ENCODE measurements around the gene DR1.

Gene DR1

DNA sequence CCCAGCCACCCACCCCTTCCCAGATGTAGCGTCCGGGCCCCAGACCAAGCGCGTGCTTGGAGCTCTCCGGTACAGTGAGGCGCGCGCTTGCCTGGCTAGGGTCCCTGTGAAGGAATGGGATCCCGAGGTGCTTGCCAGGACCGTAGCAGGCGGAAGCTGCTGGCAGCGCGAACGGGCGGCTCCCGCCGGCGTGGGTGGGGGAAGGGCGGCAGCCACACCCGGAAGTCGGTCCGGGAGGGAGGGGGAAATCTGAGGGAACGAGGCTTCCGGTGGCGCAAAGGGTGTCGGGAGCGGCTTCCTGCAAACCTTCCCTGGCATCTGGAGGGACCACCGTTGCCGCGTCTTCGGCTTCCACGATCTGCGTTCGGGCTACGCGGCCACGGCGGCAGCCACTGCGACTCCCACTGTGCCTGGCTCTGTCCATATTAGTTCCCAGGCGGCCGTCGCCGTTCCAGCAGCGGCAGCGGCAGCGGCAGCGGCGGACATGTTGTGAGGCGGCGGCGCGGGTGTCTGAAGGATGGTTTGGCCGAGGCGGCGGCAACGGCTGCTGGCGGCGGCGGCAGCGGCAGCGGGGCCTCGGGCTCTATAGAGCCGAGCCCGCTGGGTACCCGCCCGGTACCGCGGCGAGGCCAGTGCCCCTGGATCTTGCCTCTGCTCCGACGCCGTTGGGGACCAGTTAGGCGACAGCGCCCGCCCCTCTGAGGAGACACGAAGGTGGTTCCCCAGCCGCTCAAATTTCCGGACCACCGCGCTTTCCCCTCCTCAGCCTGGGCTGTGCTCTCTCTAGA is at the start of gene DR1:
DR1 (plus strand) TSS at position 275 of the 788 bp plus-strand sequence. CDS start 739 bp downstream, outside the sequence.
- DNase-seq (ENCODE audit: low read depth in 2 of 2, low spot score in 1 of 2), result peak; percentile 83 to 87

DNA sequence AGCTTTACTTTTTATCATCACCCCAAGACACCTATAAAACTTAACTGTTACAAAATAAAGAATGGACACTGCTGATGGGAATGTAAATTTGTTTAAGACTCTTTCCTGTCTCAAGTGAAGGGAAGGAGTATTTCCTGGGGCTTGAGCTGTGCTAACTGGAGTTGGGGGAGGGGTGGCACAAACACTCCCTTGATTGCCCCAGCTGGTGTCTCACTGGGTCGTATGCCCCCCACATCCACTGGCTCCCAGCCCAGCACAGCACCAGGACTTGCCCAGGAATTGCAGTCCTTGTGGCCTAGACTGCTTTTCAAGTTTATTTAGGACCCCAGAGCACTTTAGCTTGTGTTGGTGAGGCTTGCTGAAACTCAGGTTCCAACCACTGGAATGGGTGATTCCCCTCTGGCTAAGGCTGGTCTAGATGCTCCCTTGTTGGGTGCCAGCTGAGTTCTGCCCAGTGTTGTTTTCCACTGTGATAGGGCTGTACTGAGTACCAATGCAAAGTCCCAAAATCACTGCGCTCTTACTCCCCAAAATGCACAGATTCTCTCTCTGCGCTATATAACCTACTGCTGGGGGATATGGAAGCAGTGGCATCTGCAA is 49.1 kb upstream of the DR1 start:
- no peak for DNase-seq (ENCODE audit: low read depth in 2 of 2, low spot score in 1 of 2)

DNA sequence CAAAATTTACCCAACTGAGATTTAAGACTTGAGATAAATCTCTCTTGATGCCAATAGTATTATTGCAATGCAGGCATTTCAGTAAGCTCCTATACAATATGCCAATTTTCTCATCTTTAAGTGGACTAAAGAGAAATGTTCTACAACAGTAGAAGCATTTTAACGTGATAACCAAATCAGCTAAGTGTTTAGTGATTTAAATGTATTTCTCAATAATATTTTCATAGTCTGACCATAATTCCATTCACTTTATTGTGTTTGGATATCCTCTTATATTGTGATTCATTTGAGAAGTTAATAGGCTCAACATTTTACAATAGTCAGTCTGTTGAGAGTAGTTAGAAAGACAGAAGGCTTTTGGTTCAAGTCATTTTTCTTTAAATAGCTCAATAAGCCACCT is 44.6 kb upstream of the DR1 start:
- DNase-seq (ENCODE audit: low read depth in 2 of 2, low spot score in 1 of 2), result no peak

DNA sequence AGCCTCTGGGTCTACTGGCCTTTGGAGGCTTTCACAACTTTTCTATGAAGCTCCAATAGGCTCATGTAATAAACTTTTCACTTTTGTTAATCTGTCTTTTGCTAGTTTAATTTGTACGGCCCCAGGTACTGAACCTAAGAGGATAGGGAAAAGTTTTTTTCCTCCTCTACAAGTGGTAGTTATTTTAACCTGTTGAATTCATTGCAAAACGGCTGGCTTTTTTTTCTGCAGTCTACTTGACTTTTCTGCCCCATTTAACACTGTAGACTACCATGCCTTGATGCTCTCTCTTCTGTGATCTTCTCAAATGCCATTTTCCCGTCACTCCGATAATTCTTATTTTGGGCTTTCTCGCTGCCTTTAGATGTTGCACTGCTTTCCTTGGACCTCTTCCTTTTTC is 43.6 kb upstream of the DR1 start:
- DNase-seq (ENCODE audit: low read depth in 2 of 2, low spot score in 1 of 2), result no peak

DNA sequence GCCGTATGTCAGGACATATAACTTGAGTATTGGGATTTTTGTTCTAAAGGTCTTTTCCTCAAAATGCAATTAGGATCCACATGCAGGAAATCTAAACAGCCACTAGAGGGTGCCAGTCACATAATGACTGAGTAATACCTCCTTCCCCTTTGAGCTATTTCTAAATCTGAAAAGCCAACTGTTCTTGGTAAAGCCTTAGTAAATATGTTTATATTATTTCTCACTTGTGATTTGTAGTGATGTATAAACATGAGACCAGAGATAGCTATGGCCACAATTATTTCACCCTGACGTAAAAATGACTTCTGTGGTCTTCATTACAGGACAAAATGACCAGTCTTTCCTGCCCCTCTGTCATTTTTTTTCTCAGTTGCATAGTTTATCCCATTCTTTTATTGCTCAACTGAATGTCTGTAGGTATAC is 41.0 kb upstream of the DR1 start:
- DNase-seq (ENCODE audit: low read depth in 2 of 2, low spot score in 1 of 2), result peak; percentile 5 to 15

DNA sequence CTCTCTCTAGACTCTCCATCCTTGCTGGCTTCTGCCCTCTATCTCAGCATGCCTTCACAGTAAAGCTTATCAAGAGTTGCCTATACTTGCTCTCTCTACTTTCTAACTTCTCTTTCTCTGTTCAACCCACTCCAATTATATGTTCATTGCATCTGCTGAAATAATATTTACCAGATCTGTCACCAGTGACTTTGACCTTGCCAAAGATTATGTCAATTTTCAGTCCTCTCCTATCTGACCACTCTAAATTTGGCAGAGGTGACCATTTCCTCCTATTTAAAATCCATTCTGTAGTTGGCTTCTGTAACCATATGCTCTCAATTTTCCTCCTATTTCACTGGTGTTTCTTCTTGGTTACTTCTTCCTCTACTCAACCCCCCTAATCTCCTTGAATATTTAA is 38.8 kb upstream of the DR1 start:
- no peak for DNase-seq (ENCODE audit: low read depth in 2 of 2, low spot score in 1 of 2)

DNA sequence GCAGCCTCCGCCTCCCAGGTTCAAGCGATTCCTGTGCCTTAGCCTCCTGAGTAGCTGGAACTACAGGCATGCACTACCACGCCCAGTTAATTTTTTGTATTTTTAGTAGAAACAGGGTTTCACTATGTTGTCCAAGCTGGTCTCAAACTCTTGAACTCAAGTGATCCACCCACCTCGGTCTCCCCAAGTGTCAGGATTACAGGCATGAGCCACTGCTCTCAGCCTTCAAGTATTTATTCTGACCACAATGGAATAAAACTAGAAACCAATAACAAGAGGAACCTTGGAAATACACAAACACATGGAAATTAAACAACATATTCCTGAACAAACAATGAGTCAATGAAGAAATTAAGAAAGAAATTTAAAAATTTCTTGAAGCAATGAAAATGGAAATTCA is 32.7 kb upstream of the DR1 start:
- no peak for DNase-seq (ENCODE audit: low read depth in 2 of 2, low spot score in 1 of 2)

DNA sequence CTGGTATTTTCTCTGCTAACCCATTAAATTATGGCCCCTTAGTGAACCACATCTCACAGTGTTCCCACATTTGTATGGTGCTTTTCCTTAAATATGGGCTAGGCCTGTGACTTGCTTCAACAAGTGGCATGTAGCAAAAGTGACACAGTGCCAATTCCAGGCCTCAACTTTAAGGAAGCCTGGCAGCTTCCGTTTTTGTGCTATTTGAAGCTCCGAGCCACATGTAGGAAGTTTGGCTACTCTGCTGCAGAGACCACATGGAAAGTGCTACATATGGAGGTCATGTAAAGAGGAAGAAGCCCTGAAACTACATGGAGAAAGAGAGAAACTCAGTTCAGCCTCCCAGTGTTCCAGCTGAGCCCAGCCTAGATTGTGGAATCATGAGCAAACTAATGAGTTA is 28.5 kb upstream of the DR1 start:
- DNase-seq (ENCODE audit: low read depth in 2 of 2, low spot score in 1 of 2), result no peak

DNA sequence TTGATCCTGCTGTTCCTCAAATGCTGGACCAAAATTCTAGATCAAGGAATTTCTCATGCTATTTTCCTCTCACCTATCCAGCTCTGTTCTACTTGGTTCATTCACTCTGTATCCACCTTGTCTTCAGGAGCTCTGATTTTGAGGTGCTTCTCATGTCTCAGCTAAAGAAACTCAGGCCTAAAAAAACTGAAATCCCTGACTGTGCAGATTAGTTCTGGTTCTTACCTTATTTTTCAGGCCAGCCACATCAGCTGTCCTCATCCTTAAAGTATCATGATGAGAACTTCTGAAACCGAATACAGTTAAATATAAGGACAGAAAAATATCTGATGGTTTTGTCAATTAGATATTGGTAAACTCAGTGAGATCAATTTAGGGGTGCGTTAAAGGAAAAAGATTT is 27.8 kb upstream of the DR1 start:
- no peak for DNase-seq (ENCODE audit: low read depth in 2 of 2, low spot score in 1 of 2)

DNA sequence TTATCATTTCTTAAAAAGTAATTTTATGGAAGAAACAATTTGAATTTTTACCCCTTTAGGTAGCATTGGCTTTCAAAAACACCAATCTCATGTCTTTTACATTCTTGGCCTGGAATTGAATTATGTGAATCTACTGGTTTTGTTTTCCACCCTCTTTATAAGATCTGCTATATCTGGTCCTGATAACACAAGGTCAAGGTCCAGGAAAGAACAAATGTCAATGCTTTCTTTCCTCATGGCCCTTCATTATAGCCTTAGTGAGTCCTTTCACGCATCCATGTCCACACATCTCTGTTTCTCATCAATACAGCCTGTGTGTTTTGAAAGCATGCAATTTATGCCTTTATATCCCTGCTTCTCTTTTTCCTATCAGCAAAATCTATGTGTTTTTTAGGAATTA is 24.0 kb upstream of the DR1 start:
- no peak for DNase-seq (ENCODE audit: low read depth in 2 of 2, low spot score in 1 of 2)

DNA sequence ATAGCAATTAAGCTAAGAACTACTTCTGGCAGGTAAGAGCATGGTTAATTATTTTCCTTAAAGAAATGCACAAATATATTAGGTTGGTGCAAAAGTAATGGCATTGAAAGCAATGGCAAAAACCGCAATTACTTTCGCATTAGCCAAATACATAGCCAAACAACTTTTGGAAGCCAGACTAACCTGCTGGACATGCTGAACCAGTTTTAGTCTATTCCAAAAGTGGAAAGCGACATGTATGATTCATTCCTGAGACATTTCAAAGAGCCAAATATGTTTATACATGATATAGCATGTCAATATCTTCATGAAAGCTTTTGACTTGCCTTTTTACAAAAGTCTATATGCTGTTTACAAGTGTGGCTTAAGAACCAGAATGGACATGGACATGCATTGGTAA is 23.4 kb upstream of the DR1 start:
- DNase-seq (ENCODE audit: low read depth in 2 of 2, low spot score in 1 of 2), result no peak

DNA sequence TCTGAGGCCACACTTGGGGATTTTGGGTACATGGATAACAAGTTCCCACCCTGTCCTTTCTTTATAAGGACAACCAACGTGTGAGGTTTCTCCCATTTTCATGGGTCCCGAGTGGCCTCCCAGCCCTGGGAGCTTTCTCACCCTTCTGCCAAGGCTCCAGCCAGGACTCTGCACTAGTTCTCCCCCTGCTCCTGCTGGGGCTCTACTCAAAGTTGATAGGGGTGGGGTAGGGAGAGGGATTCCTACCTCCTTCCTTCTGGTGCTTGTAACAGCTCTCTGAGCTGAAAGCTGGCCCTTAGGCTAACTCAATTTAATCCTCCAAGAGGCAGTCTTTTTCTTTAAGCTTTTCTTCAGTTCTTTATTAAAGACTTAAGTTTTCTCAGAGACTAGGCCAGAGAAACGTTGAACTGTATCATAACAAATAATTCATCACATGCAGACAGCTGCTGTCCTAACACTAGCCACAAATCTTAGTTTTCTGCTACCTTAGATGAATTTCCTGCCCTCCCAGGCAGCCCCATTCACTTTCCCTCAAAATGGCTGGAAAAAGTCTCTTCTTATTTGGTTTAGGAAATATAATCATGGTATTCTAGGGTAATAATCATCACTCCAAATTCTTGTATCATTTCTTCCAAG is 22.4 kb upstream of the DR1 start:
- no peak for DNase-seq (ENCODE audit: low read depth in 2 of 2, low spot score in 1 of 2)

DNA sequence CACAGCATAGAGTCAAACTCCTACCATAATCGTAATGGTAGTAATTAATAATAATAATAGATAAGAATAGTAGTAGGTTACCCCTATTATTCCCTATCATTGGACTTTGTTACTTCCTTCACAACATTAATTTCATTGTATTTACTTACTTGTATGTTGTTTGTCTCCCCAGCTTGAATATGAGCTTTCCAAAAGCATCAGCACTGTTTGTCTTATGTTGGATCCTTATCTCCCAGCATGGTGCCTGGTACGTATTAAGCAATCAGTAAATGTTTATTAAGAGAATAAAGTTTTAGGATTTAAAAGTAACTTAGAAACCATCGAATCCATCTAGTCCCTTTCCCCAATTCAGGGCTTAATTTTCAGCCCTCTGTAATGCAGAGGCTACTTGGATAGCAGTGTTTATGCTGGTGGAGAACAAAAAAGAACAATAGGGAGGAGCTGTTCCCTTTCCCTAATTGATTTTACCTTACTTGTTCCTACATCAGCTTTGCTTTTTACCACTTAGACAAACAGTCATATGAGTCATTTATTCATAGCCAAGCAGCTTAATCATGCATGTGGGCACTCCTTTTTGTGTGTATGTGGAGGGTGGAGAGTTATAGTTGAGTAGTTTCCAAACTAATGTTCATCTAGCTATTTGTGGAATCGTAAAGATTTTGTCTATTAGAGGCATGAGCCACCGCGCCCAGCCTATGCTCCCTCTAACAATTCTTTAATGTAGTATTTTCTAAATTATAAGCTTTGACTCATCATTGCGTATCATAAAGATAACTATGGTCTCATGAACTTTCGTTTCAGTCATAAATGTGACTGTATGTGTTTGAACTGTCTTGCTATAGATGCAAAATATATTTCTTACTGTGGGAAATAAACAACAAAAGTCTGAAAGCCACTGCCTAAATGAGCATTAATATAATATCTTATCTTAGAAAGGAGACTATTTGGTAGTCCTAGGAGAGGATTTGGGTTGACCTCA is 20.9 kb upstream of the DR1 start:
- DNase-seq (ENCODE audit: low read depth in 2 of 2, low spot score in 1 of 2), result no peak

DNA sequence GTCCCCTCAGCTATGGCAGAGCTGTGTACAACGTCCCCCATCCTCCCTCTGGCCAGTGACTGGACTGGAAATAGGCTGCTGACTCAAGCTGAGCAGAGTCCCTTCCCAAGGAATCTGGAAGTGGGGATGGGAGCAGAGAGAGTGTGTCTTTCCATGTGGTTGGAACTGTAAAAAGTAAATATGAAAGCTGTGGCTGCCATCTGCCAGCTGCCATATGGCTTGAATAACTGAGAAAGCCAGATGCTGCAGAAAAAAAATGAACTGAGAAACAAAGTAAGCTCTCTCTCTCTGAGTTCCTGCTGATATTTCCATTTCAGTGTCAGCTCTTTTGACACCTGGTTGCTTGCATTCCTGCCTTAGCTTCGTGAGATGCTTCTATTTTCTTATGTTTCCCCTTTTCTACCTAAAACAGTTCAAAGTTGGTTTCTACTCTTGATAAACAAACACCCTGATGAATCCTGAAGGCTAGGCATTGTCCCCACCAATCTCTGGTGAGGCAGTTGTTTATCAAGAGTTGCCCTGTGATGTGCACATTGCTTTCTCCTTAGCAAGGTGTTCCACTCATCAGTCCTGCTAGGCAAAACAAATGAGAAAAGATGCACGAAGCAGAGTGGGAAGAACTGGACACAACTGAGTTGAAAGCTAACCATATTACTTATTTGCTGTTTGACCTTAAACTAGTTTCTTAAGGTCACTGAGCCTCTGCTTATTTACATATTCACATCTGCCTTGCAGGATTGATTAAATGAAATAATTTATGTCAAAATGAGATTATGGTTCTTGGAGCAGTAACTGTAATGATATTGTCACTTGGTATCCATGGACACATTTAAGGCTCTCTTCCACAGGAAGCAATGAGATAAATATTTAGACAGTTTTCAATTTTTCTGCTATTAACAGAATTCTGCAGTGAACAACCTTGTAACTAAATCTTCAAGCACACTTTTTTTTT is 16.6 kb upstream of the DR1 start:
- DNase-seq (ENCODE audit: low read depth in 2 of 2, low spot score in 1 of 2), result no peak

DNA sequence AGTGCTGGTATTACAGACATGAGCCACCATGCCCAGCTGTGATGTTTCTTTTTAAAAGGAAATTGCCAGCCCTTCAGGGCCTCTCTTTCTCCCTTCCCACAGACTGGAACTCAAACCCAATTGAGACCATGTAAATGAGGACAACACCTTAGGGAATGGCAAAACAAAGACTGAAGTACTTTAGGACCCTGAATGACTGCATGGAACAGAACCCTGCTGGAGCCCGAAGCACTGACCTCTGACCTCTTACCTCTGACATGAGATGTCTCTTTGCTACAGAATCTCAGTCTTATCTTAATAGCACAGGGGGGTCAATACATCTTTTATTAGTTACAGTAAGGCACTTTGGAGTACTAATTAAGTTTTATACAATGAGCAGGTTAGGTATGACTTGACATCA is 15.5 kb upstream of the DR1 start:
- no peak for DNase-seq (ENCODE audit: low read depth in 2 of 2, low spot score in 1 of 2)

DNA sequence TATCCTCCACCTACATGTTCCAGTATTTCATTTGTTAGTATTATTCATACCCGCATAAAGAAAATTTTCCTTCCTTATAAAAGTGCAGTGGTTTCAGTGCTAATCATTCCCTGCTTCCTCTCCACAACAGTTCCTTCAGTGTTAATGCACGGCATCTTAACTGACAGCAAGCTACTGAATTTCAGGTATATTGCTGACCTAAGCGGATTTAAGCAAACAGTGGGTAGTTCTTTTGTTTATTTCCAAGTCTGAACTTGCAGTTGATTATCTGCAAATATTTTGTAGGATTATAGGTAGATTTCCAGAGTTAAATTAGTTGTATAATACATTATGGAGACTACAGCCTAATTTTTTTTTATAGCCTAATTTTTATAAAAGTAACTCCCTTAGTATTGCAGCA is 15.1 kb upstream of the DR1 start:
- DNase-seq (ENCODE audit: low read depth in 2 of 2, low spot score in 1 of 2), result no peak

DNA sequence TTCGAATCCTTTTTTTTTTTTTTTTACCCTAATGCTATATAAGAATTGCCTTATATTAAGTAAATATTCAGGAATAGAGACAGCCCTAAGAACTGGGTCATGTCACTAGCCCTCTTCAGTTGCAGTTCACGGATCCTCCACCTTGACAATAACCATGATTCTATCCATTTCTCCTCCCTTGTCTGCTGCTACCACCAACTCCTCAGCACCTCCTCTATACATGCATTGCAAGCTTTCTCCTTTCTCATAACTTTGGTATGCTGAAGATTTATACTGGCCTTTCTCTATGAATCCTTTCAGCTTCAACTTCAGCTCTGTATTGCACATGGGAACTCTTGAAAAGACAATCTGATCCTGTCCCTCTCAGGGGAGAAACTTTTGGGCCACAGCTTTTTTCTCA is 14.3 kb upstream of the DR1 start:
- no peak for DNase-seq (ENCODE audit: low read depth in 2 of 2, low spot score in 1 of 2)

DNA sequence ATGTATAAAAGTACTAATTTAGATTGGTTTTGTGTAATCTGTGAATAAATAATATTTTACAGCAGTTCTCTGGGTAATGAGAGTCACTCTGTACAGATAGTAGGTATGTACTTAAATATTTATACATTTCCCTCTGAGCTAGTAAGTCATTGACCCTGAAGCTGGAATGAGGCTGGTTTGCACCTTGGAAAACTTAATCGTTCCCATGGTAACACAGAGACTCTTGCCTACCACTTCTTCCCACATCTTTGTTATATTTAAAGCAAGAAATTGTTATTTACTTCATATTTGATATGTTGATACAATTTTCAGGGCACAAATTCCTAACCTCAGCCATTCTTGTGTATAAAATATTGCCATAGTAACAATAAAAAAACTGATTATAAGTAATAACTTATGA is 13.3 kb upstream of the DR1 start:
- DNase-seq (ENCODE audit: low read depth in 2 of 2, low spot score in 1 of 2), result no peak

DNA sequence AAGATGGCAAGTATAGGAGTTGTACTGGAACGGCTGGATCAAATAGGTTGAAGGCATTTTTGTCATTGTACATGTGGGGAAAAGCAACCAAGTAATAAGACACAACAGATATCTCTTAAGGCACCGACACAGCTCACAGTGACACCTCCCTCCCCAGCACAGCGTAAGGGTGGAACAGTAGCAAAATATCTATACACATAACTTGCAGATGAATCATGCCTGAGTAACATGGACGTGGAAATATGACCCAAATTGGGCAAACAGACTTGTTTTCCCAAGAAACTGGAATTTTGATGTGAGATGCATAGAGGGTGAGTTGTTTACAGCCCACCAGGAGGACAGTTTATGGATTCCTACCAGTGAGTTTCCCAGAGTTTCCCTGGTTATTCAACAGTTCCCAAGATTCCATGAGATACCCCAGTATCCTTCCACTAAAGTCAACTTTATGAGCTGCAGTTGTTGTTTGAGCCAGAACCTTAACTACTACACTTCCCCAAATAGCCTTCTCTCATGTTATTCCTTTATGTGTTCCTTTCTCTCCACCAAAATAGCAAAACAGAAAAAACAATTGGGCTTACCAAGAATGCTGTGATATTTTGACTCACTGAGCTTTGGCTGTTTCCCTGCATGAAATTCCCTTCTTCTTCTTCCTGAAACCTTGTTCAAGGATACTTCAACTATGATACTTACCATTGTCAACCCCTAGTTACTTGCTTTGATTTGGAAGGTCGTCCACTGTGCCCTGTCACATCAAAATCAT is 7.1 kb upstream of the DR1 start:
- no peak for DNase-seq (ENCODE audit: low read depth in 2 of 2, low spot score in 1 of 2)
